HepG2 (cell line): ENCODE data around the gene OR2F2. TPM values are rescaled to one million over a fixed set of nuclear protein-coding genes. Genes with fewer than 3 reads are reported as not detected.

Source experiments
- CBX5 ChIP-seq: sonication (generic); formaldehyde crosslinking; IDR thresholded peaks from 2 replicates; pipeline ENCODE4 v1.4.0; 2020; ENCODE audit warnings: missing genetic modification reagents, borderline replicate concordance
- CEBPB ChIP-seq: IDR thresholded peaks from 2 replicates; pipeline ENCODE4 v1.6.1; 2011; ENCODE audit warnings: low read depth, low read length, improper control_type of control experiment, borderline replicate concordance
- CREM ChIP-seq, 2 experiments: sonication (generic) in 1 of 2; formaldehyde crosslinking in 1 of 2; IDR thresholded peaks; 2 replicates each; pipeline versions ENCODE4 v1.4.0 to v1.6.1; 2016 to 2020; ENCODE audit warnings: antibody characterized with exemption in 1 of 2, mild to moderate bottlenecking in 1 of 2, missing genetic modification reagents in 1 of 2
- JARID2 ChIP-seq: sonication (generic); formaldehyde crosslinking; IDR thresholded peaks from 2 replicates; pipeline ENCODE4 v1.8.1; 2023; ENCODE audit warnings: missing genetic modification reagents, inconsistent platforms; ENCODE audit not compliant: insufficient replicate concordance
- KDM5A ChIP-seq: fragments of 200-600 bp; sonication (generic); IDR thresholded peaks from 2 replicates; pipeline ENCODE4 v1.7.0; 2018; ENCODE audit warnings: antibody characterized with exemption, mild to moderate bottlenecking, low read length, borderline replicate concordance
- KLF15 ChIP-seq: sonication (generic); formaldehyde crosslinking; IDR thresholded peaks from 2 replicates; pipeline ENCODE4 v1.8.1; 2023; ENCODE audit warnings: borderline replicate concordance, mild to moderate bottlenecking, inconsistent platforms, missing genetic modification reagents, mixed read lengths
- MATR3 ChIP-seq: sonication (generic); formaldehyde crosslinking; IDR thresholded peaks from 2 replicates; pipeline ENCODE4 v1.4.0; 2020; ENCODE audit warnings: missing genetic modification reagents
- MLLT10 ChIP-seq: sonication (generic); formaldehyde crosslinking; IDR thresholded peaks from 2 replicates; pipeline ENCODE4 v1.4.0; 2020; ENCODE audit warnings: missing genetic modification reagents
- RBM39 ChIP-seq: fragments of 200-400 bp; formaldehyde crosslinking; IDR thresholded peaks from one replicate; pipeline ENCODE4 v1.6.1; 2018; ENCODE audit warnings: antibody characterized with exemption, mild to moderate bottlenecking, low read depth, low read length; ENCODE audit not compliant: poor library complexity, severe bottlenecking
- SAP130 ChIP-seq: IDR thresholded peaks from 2 replicates; pipeline ENCODE4 v1.6.1; 2016; ENCODE audit warnings: low read depth
- SIN3A ChIP-seq: IDR thresholded peaks from 2 replicates; pipeline ENCODE4 v1.6.1; 2011; ENCODE audit warnings: low read depth, mild to moderate bottlenecking, control low read depth, low read length, borderline replicate concordance
- SKI ChIP-seq: fragments of 450-650 bp; IDR thresholded peaks from one replicate; pipeline ENCODE4 v1.6.1; 2018; ENCODE audit warnings: mild to moderate bottlenecking; ENCODE audit not compliant: partially characterized antibody
- SUZ12 ChIP-seq: fragments of 150-350 bp; IDR thresholded peaks from 2 replicates; pipeline ENCODE4 v1.6.1; 2014; ENCODE audit warnings: low read depth, low read length
- ZBTB21 ChIP-seq: sonication (generic); formaldehyde crosslinking; IDR thresholded peaks from 2 replicates; pipeline ENCODE4 v1.4.0; 2020; ENCODE audit warnings: missing genetic modification reagents
- ZFP90 ChIP-seq: sonication (generic); formaldehyde crosslinking; IDR thresholded peaks from 2 replicates; pipeline ENCODE4 v1.8.0; 2022; ENCODE audit warnings: missing genetic modification reagents, mild to moderate bottlenecking, inconsistent platforms, borderline replicate concordance
- ZNF292 ChIP-seq: sonication (generic); formaldehyde crosslinking; IDR thresholded peaks from 2 replicates; pipeline ENCODE4 v1.8.1; 2022; ENCODE audit warnings: mild to moderate bottlenecking, low read depth, missing genetic modification reagents, borderline replicate concordance
- ZNF333 ChIP-seq: sonication (generic); formaldehyde crosslinking; IDR thresholded peaks from 2 replicates; pipeline ENCODE4 v1.4.0; 2020; ENCODE audit warnings: mild to moderate bottlenecking, missing genetic modification reagents, borderline replicate concordance
- ZNF550 ChIP-seq: sonication (generic); formaldehyde crosslinking; IDR thresholded peaks from 2 replicates; pipeline ENCODE4 v1.4.0; 2020; ENCODE audit warnings: mild to moderate bottlenecking, missing genetic modification reagents, borderline replicate concordance
- ZNF572 ChIP-seq: sonication (generic); formaldehyde crosslinking; IDR thresholded peaks from 2 replicates; pipeline ENCODE4 v1.5.1; 2020; ENCODE audit warnings: mild to moderate bottlenecking, missing genetic modification reagents
- ZNF83 ChIP-seq: sonication (generic); formaldehyde crosslinking; IDR thresholded peaks from 2 replicates; pipeline ENCODE4 v1.4.0; 2020; ENCODE audit warnings: missing genetic modification reagents, mild to moderate bottlenecking, borderline replicate concordance
- polyA plus RNA-seq, 8 experiments: library from polyadenylated mRNA; depleted of rRNA in 3 of 8; stranded (reverse) in 7 of 8; unstranded in 1 of 8; fragments of >200 nt; fragmentation: Illumina TruSeq in 4 of 8; extraction: Trizol in 4 of 8; gene quantifications; 2 replicates each; pipeline versions ENCODE4 v1.2.1 to v1.2.3, GENCODE V29; 2011 to 2016; ENCODE audit warnings: low read depth in 4 of 8, missing spikeins in 1 of 8, mixed read lengths in 1 of 8; ENCODE audit not compliant: insufficient read depth in 1 of 8
- total RNA-seq, 5 experiments: library from RNA; depleted of rRNA; stranded (reverse); fragments of >200 nt; fragmentation: Illumina TruSeq; extraction: Trizol; gene quantifications; 2 replicates each; pipeline ENCODE4 v1.2.3, GENCODE V29; 2016; ENCODE audit warnings: low read depth in 1 of 5
- TF ChIP-seq, protein P1 (sequence below): sonication (generic); formaldehyde crosslinking; IDR thresholded peaks from 2 replicates; pipeline ENCODE4 v1.5.0; 2020; ENCODE audit warnings: mild to moderate bottlenecking, low read depth, missing genetic modification reagents, borderline replicate concordance
- TF ChIP-seq, protein P2 (sequence below): IDR thresholded peaks from 2 replicates; pipeline ENCODE4 v1.6.1; 2016; ENCODE audit warnings: mild to moderate bottlenecking
- TF ChIP-seq, protein P3 (sequence below): sonication (generic); formaldehyde crosslinking; IDR thresholded peaks from 2 replicates; pipeline ENCODE4 v1.5.0; 2020; ENCODE audit warnings: mild to moderate bottlenecking, missing genetic modification reagents, borderline replicate concordance

The OR2F2 gene
- total and polyA plus RNA-seq, 2 of the 13 experiments (the other 11 are each of a cell fraction or from before 2014, with no cell fraction given) = 0.13 TPM; not detected in 1

DNA sequence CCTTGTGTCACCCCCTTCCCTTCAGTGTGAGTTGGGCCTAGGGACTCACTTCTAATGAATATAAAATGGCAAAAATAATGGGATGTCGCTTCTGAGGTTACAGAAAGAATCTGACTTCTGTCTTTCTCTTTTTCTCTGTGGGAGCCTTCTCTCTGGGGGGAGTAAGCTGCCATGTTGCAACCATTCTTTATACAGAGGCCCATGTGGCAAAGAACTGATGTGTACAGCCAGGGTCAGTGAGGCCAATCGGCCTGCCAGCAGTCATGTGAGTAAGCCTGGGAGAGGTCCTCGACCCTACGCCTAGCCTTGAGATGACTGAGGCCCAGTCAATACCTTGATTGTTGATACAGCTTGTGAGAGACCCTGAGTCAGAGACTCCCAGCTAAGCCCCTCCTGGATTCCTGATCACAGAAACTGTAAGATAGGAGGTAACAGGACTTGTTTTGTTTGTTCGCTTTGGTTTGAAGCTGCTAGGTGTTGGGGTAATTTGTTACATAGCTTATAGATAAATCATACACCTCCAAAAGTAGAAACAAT lies 34.7 kb upstream of the OR2F2 start (continued):
- no peak for TF ChIP-seq MLLT10 (CRISPR knock-in tag)
- TF ChIP-seq, protein P1, sequence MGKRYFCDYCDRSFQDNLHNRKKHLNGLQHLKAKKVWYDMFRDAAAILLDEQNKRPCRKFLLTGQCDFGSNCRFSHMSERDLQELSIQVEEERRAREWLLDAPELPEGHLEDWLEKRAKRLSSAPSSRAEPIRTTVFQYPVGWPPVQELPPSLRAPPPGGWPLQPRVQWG (CRISPR knock-in tag) = no peak
- no peak for TF ChIP-seq MATR3 (CRISPR knock-in tag)
- TF ChIP-seq SKI = peak; percentile 72
- TF ChIP-seq JARID2 (CRISPR knock-in tag) = no peak
- TF ChIP-seq KLF15 = no peak
- 0 out of 2 replicates have a peak, but pooled peaks have one; percentile 37 for TF ChIP-seq ZBTB21
- TF ChIP-seq, protein P2, sequence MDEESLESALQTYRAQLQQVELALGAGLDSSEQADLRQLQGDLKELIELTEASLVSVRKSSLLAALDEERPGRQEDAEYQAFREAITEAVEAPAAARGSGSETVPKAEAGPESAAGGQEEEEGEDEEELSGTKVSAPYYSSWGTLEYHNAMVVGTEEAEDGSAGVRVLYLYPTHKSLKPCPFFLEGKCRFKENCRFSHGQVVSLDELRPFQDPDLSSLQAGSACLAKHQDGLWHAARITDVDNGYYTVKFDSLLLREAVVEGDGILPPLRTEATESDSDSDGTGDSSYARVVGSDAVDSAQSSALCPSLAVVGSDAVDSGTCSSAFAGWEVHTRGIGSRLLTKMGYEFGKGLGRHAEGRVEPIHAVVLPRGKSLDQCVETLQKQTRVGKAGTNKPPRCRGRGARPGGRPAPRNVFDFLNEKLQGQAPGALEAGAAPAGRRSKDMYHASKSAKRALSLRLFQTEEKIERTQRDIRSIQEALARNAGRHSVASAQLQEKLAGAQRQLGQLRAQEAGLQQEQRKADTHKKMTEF (CRISPR knock-in tag) = peak; percentile 86
- TF ChIP-seq ZNF572 (CRISPR knock-in tag) = no peak
- no peak for TF ChIP-seq ZFP90 (CRISPR knock-in tag)
- TF ChIP-seq ZNF83 (CRISPR knock-in tag) = no peak
- TF ChIP-seq KDM5A = peak; percentile 38; the same call in 1 of the 2 replicates
- TF ChIP-seq CEBPB = peak; percentile 86
- peak; percentile 95 for TF ChIP-seq SAP130 (CRISPR knock-in tag)
- TF ChIP-seq ZNF550 = no peak
- TF ChIP-seq, protein P3, sequence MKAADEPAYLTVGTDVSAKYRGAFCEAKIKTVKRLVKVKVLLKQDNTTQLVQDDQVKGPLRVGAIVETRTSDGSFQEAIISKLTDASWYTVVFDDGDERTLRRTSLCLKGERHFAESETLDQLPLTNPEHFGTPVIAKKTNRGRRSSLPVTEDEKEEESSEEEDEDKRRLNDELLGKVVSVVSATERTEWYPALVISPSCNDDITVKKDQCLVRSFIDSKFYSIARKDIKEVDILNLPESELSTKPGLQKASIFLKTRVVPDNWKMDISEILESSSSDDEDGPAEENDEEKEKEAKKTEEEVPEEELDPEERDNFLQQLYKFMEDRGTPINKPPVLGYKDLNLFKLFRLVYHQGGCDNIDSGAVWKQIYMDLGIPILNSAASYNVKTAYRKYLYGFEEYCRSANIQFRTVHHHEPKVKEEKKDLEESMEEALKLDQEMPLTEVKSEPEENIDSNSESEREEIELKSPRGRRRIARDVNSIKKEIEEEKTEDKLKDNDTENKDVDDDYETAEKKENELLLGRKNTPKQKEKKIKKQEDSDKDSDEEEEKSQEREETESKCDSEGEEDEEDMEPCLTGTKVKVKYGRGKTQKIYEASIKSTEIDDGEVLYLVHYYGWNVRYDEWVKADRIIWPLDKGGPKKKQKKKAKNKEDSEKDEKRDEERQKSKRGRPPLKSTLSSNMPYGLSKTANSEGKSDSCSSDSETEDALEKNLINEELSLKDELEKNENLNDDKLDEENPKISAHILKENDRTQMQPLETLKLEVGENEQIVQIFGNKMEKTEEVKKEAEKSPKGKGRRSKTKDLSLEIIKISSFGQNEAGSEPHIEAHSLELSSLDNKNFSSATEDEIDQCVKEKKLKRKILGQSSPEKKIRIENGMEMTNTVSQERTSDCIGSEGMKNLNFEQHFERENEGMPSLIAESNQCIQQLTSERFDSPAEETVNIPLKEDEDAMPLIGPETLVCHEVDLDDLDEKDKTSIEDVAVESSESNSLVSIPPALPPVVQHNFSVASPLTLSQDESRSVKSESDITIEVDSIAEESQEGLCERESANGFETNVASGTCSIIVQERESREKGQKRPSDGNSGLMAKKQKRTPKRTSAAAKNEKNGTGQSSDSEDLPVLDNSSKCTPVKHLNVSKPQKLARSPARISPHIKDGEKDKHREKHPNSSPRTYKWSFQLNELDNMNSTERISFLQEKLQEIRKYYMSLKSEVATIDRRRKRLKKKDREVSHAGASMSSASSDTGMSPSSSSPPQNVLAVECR (CRISPR knock-in tag) = peak; percentile 77; the same call in 1 of the 2 replicates
- TF ChIP-seq ZNF333 (CRISPR knock-in tag) = no peak
- no peak for TF ChIP-seq SUZ12
- TF ChIP-seq SIN3A = peak; percentile 71; the same call in 1 of the 2 replicates
- TF ChIP-seq ZNF292 (CRISPR knock-in tag) = no peak
- TF ChIP-seq CBX5 (CRISPR knock-in tag) = no peak; the same call in 1 of the 2 replicates
- TF ChIP-seq CREM (IDR thresholded peaks at IDR 0.05) = peak; percentile 65
- no peak for TF ChIP-seq CREM (CRISPR knock-in tag; IDR thresholded peaks at IDR 0.05)
- TF ChIP-seq RBM39 = no peak
